Measurements from ENCODE around the gene MSMP.

Gene MSMP

DNA sequence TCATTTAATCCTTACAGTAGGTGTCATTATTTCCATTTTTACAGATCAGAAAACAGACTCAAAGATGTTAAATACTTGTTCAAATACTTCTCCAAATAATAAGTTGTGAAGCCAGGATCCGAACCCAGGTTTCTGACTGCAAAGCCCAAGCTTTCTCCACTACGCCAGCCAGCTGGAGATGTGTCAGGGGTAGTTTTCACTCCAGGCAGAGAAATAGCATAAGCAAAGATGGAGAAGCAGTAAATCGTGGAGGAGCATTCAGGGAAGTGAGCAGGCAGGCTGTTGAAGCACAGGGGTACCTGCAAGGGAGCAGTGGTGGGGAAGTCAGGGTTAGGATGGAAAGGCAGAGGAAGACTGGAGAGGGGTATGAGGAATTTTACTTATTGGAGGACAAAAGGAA lies 25.0 kb downstream of the MSMP start:
- H3K9ac ChIP-seq (ENCODE audit: low read length) = no peak overlapping the region
- no peak overlapping the region for H3K27ac ChIP-seq (ENCODE audit: low read length)
- peak overlapping the region; percentile 18 for H3K4me3 ChIP-seq (ENCODE audit: low read length)
- no peaks in the 10 kb centered on the region for H3K27me3 ChIP-seq (ENCODE audit: control insufficient read depth, insufficient read depth, low read length)
- H3K36me3 ChIP-seq (ENCODE audit: control insufficient read depth, low read depth, low read length) = peaks cover 11% of the 10 kb centered on the region
- no peaks in the 10 kb centered on the region for H3K9me3 ChIP-seq (ENCODE audit: control insufficient read depth, low read depth, low read length)
- peaks cover 48% of the 10 kb centered on the region for H3K4me1 ChIP-seq (ENCODE audit: control insufficient read depth, low read depth, low read length)

DNA sequence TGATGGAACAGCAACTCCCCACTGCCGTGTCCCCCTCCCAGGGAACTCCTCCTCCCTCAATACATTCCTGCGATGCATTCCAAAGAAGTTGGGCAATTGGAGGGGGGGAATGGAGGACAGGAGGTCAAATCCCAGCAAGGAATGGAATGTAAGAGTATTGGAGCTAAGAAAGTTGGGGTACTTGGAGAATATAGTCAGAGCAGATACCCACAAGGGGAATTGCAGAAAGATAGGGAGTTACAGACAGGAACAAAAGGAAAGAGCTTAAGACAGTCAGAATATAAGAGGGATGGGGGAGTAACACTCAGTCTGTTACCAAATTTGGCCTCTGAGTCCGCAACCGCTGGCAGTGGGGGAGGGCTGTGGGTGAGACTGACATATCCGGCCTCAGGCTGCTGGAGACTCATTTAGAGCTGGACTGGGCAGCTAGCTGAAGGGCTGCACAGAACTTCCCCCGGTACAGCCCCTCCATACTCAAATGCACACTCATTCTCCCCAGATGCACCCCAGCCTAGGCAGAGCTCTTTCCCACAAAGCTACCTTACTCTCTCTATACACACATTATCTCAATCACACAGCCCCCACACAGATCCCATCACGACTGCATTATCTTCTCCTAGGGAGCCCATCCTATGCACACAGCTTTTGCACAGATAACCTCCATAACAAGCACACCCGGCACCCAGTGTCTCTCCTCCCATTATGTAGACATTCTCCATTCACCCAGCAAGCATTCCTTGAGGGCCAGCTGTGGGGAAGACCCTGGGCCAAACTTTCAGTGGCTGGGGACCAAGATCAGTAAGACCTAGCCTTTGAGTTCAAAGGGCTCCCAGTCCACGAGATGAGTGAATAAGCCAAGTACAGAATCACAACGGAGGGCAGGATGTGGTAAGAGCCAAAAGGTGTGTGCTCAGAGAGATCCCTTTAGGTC lies 25.8 kb downstream of the MSMP start:
- Histone ChIP-seq H3K4me1 (ENCODE audit: control insufficient read depth, low read depth, low read length) (peaks cover 44% of the 10 kb centered on the region), H3K4me3 (ENCODE audit: low read length) (peak overlapping the region; percentile 41), H3K27ac (ENCODE audit: low read length) (peak overlapping the region; percentile 70), H3K9me3 (ENCODE audit: control insufficient read depth, low read depth, low read length) (no peaks in the 10 kb centered on the region), H3K36me3 (ENCODE audit: control insufficient read depth, low read depth, low read length) (peaks cover 18% of the 10 kb centered on the region), H3K9ac (ENCODE audit: low read length) (peak overlapping the region; percentile 21), H3K27me3 (ENCODE audit: control insufficient read depth, insufficient read depth, low read length) (no peaks in the 10 kb centered on the region)

DNA sequence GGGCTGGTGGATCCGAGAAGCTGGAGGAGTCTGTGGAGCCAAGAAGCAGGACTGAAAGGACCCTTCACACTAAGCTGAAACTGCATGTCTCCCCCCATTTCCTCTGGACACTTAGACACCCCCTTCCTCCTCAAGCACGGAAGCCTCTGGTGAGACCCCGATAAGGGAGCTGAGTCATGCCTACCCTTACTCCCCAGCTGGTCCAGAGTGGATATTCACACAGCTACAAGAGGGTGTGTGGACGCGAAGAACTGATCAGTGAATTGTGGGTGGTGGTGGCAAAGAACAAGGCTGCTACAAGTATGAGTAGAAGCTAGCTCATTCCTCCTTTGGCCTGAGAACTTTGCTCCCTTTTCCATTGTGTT lies 26.4 kb downstream of the MSMP start:
- H3K4me3 ChIP-seq (ENCODE audit: low read length) = peak overlapping the region; percentile 41
- H3K4me1 ChIP-seq (ENCODE audit: control insufficient read depth, low read depth, low read length) = peaks cover 44% of the 10 kb centered on the region
- peak overlapping the region; percentile 35 for H3K9ac ChIP-seq (ENCODE audit: low read length)
- no peaks in the 10 kb centered on the region for H3K27me3 ChIP-seq (ENCODE audit: control insufficient read depth, insufficient read depth, low read length)
- H3K36me3 ChIP-seq (ENCODE audit: control insufficient read depth, low read depth, low read length) = peaks cover 21% of the 10 kb centered on the region
- H3K27ac ChIP-seq (ENCODE audit: low read length) = peak overlapping the region; percentile 70
- no peaks in the 10 kb centered on the region for H3K9me3 ChIP-seq (ENCODE audit: control insufficient read depth, low read depth, low read length)

DNA sequence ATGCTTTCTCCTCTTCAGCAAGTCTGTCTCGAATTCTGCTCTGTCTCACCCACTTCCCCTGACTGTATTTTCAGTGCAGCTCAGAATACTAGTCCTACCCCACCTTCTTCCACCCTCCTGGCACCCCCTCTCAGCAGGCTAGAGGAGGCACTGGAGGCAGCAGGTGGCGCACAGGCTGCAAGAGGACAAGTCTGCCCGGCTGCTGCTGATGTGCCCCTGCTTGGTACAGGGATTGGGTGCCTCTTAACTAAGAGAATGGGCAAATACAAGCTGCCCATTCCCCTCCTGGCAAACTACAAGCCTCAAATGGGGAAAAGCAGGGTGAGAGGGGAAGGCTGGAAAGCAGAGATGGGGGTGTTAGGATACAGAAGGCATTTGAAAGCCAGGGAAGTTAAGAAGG lies 27.1 kb downstream of the MSMP start:
- Histone ChIP-seq H3K9me3 (ENCODE audit: control insufficient read depth, low read depth, low read length) (no peaks in the 10 kb centered on the region), H3K36me3 (ENCODE audit: control insufficient read depth, low read depth, low read length) (peaks cover 28% of the 10 kb centered on the region), H3K4me1 (ENCODE audit: control insufficient read depth, low read depth, low read length) (peaks cover 44% of the 10 kb centered on the region), H3K9ac (ENCODE audit: low read length) (no peak overlapping the region), H3K27me3 (ENCODE audit: control insufficient read depth, insufficient read depth, low read length) (no peaks in the 10 kb centered on the region), H3K4me3 (ENCODE audit: low read length) (no peak overlapping the region), H3K27ac (ENCODE audit: low read length) (peak overlapping the region; percentile 19)

DNA sequence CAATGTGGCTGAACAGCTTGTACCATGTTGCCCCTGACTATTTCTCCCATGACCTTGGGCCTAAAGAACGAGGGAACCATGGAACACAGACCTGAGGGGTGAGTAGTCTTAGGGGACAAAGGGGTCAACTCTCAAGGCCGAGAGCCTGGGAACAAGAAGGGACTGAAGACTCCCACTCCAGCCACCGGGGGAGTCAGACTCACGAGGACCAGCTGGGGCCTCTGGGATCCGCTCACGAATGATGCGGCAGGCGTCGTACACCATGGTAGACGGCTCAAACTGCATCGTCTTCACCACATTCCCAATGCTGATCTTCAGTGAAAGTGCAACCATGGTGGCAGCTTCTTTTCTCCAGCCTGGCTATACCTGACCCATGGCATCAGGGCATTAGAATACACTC lies 28.7 kb downstream of the MSMP start:
- Histone ChIP-seq H3K4me1 (ENCODE audit: control insufficient read depth, low read depth, low read length) (peaks cover 34% of the 10 kb centered on the region), H3K27ac (ENCODE audit: low read length) (no peak overlapping the region), H3K4me3 (ENCODE audit: low read length) (no peak overlapping the region), H3K36me3 (ENCODE audit: control insufficient read depth, low read depth, low read length) (peaks cover 44% of the 10 kb centered on the region), H3K27me3 (ENCODE audit: control insufficient read depth, insufficient read depth, low read length) (no peaks in the 10 kb centered on the region), H3K9me3 (ENCODE audit: control insufficient read depth, low read depth, low read length) (no peaks in the 10 kb centered on the region), H3K9ac (ENCODE audit: low read length) (no peak overlapping the region)

DNA sequence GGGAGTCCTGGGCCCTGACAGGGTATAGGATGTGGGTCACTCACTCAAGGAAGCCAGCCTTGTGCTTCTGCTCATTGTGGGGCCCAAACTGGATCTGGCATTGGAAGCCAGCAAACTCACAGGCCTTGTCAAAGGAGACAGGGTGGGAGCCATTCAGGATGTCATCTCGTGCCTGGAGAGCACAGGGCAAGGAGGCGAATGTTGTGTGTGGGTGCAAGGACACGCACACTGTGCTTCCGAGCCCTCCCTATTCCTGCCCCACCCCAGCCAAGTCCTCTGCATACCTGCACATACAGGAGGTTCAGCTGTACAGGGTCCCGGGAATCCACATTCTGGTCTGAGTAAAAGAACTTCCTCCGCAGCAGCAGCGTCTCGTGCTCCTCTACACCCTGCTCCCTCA lies 30.2 kb downstream of the MSMP start:
- H3K36me3 ChIP-seq (ENCODE audit: control insufficient read depth, low read depth, low read length) = peaks cover 58% of the 10 kb centered on the region
- no peak overlapping the region for H3K9ac ChIP-seq (ENCODE audit: low read length)
- peaks cover 20% of the 10 kb centered on the region for H3K4me1 ChIP-seq (ENCODE audit: control insufficient read depth, low read depth, low read length)
- H3K27ac ChIP-seq (ENCODE audit: low read length) = no peak overlapping the region
- H3K9me3 ChIP-seq (ENCODE audit: control insufficient read depth, low read depth, low read length) = no peaks in the 10 kb centered on the region
- H3K27me3 ChIP-seq (ENCODE audit: control insufficient read depth, insufficient read depth, low read length) = no peaks in the 10 kb centered on the region
- H3K4me3 ChIP-seq (ENCODE audit: low read length) = no peak overlapping the region

DNA sequence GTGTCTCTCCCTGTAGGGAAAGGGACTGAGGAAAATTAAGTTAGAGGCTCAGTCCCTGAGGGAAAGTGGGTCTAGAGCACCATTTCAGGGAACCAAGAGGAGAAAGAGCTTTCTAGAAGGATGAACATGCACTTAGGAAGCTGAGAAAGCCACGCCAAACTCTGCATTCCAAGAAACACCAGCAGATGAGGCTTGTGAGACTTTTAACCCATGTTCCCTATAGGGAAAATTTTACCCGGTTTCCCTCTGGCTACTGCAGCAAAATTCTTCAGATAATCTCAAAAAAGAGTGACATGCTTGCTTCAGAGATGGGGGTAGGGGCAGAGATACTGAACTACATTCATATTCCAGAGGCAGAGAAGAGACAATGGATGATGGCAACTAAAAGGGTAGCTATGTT lies 30.6 kb downstream of the MSMP start:
- no peaks in the 10 kb centered on the region for H3K9me3 ChIP-seq (ENCODE audit: control insufficient read depth, low read depth, low read length)
- H3K9ac ChIP-seq (ENCODE audit: low read length) = no peak overlapping the region
- H3K27me3 ChIP-seq (ENCODE audit: control insufficient read depth, insufficient read depth, low read length) = no peaks in the 10 kb centered on the region
- H3K27ac ChIP-seq (ENCODE audit: low read length) = no peak overlapping the region
- H3K4me3 ChIP-seq (ENCODE audit: low read length) = no peak overlapping the region
- peaks cover 16% of the 10 kb centered on the region for H3K4me1 ChIP-seq (ENCODE audit: control insufficient read depth, low read depth, low read length)
- H3K36me3 ChIP-seq (ENCODE audit: control insufficient read depth, low read depth, low read length) = peaks cover 63% of the 10 kb centered on the region

DNA sequence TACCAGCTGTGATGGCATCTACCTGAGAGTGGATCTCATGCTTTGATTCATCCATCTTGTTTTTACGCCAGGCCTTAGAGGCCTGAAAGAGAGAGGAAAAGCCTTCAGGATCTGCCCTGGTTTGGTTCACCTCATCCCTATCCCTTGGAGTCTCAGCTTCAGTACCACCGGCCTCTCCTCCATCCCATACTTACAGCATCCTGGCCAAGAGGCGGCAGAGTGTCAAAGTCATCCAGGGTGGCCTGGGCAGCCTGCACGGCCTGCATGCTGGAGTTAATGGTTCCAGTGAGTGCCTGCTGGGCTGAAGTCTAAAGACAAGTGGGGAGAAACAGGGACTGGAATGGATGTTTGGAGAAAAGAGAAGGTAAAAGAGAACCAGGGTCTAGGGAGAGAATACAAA lies 34.5 kb downstream of the MSMP start:
- Histone ChIP-seq H3K36me3 (ENCODE audit: control insufficient read depth, low read depth, low read length) (peaks cover 95% of the 10 kb centered on the region), H3K4me1 (ENCODE audit: control insufficient read depth, low read depth, low read length) (no peaks in the 10 kb centered on the region), H3K4me3 (ENCODE audit: low read length) (no peak overlapping the region), H3K9ac (ENCODE audit: low read length) (no peak overlapping the region), H3K27me3 (ENCODE audit: control insufficient read depth, insufficient read depth, low read length) (no peaks in the 10 kb centered on the region), H3K27ac (ENCODE audit: low read length) (no peak overlapping the region), H3K9me3 (ENCODE audit: control insufficient read depth, low read depth, low read length) (no peaks in the 10 kb centered on the region)

DNA sequence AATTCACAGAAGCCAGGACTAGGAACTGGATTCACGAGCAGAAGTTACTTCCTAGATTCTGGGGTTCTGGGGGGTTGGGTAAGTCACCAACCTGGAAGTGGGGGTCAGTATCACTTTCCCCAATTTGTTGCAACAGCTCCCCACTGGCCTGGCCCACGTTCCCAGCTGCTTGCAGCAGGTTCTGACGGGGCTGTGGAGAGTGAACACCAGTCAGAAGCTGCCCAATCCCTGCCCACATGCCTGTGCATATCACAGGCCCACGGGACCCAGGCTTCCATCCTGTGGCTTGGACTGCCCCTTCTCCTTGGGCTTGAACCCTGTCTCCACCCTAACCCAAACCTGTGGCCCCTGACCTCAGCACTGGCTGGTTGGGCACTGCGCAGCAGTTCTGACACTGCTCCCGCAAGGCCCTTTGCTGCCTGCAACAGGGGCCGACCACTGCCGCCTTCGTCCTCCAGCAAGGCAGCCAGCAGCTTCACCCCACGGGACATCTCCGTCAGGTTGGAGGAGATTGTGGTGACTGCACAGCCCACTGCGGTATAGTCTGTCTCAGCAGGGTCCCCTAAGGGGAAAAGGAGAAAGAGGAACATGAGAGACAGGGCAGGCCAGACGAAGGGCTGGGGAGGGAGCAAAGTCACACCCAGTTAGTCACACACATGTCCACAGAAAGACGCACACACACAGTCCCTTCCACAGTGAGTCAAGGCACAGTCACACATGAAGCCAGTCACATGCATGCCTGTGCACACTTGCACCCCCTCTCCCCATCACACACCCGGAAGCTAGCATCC lies 35.2 kb downstream of the MSMP start:
- H3K4me3 ChIP-seq (ENCODE audit: low read length) = no peak overlapping the region
- H3K27ac ChIP-seq (ENCODE audit: low read length) = no peak overlapping the region
- H3K9ac ChIP-seq (ENCODE audit: low read length) = no peak overlapping the region
- H3K9me3 ChIP-seq (ENCODE audit: control insufficient read depth, low read depth, low read length) = no peaks in the 10 kb centered on the region
- peaks cover 95% of the 10 kb centered on the region for H3K36me3 ChIP-seq (ENCODE audit: control insufficient read depth, low read depth, low read length)
- H3K4me1 ChIP-seq (ENCODE audit: control insufficient read depth, low read depth, low read length) = no peaks in the 10 kb centered on the region
- H3K27me3 ChIP-seq (ENCODE audit: control insufficient read depth, insufficient read depth, low read length) = no peaks in the 10 kb centered on the region

DNA sequence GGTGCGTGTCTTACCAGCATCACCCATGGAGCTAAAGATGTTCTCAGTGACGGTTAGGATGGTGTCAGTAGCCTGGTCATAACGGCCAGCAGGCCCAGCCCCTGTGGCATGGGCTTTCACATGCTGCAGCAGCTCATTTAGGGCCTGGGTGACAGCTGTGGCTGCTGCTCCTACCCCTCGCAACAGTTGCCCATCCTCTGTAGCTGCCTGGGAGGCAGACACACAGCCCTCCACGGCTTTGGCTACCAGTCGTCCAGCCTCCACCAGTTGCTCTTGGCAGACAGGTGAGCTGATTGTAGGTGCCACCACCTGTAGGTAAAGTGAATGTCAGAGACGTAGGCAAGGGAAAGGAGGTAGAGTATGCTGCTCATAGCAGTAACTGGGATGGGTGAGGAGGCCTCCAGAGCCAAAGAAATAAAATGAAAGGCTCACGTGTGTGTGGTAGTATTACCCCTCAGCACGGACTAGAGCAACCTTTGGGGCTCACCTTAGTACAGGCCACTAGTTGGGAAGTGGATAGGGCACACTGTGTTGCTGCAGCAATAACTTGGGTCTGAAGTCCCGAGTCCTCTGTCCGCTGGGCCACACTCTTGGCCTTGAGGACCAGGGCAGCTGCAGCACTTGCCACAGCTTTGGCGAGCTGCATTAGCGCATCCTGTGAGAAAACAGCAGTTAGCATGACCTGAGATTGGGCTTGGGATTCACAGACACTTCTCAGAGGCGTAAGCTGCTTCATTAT lies 36.8 kb downstream of the MSMP start:
- H3K36me3 ChIP-seq (ENCODE audit: control insufficient read depth, low read depth, low read length) = peaks cover 98% of the 10 kb centered on the region
- no peaks in the 10 kb centered on the region for H3K4me1 ChIP-seq (ENCODE audit: control insufficient read depth, low read depth, low read length)
- no peak overlapping the region for H3K4me3 ChIP-seq (ENCODE audit: low read length)
- H3K27me3 ChIP-seq (ENCODE audit: control insufficient read depth, insufficient read depth, low read length) = no peaks in the 10 kb centered on the region
- no peak overlapping the region for H3K27ac ChIP-seq (ENCODE audit: low read length)
- no peak overlapping the region for H3K9ac ChIP-seq (ENCODE audit: low read length)
- no peaks in the 10 kb centered on the region for H3K9me3 ChIP-seq (ENCODE audit: control insufficient read depth, low read depth, low read length)

DNA sequence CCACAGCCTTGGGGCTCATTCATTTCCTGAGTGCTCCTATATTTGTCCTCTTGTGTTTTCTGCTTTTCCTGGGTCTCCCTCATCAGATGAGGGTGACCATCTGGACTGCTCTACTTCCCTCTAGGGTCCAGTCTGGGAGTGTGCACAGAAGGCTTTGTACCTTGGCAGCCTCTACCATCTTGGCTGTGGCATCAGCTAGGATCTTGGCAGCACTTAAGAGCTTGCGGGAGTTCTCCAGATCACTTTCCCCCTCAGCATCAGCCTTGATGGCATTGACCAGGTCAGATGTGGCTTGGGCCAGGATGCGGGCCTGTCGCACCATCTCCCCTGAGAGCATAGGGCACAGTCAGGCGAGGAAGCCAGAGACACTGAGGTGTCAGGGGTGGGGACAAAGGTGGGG lies 37.8 kb downstream of the MSMP start:
- H3K9ac ChIP-seq (ENCODE audit: low read length) = no peak overlapping the region
- H3K4me3 ChIP-seq (ENCODE audit: low read length) = no peak overlapping the region
- H3K27me3 ChIP-seq (ENCODE audit: control insufficient read depth, insufficient read depth, low read length) = no peaks in the 10 kb centered on the region
- peaks cover 95% of the 10 kb centered on the region for H3K36me3 ChIP-seq (ENCODE audit: control insufficient read depth, low read depth, low read length)
- no peaks in the 10 kb centered on the region for H3K4me1 ChIP-seq (ENCODE audit: control insufficient read depth, low read depth, low read length)
- no peak overlapping the region for H3K27ac ChIP-seq (ENCODE audit: low read length)
- H3K9me3 ChIP-seq (ENCODE audit: control insufficient read depth, low read depth, low read length) = no peaks in the 10 kb centered on the region
